NCI-H1105 (cell line): ENCODE measurements around the gene MCTS1.
"Not testable (repeated sequence)": the region's sequence is repeated elsewhere in the genome, so short reads cannot be mapped to it uniquely, and the experiment has no call there.

ENCODE experiments used
- DNase-seq: peaks from one replicate; lab custom pipeline; 2025; lab: John Stamatoyannopoulos, UW

MCTS1 gene

DNA sequence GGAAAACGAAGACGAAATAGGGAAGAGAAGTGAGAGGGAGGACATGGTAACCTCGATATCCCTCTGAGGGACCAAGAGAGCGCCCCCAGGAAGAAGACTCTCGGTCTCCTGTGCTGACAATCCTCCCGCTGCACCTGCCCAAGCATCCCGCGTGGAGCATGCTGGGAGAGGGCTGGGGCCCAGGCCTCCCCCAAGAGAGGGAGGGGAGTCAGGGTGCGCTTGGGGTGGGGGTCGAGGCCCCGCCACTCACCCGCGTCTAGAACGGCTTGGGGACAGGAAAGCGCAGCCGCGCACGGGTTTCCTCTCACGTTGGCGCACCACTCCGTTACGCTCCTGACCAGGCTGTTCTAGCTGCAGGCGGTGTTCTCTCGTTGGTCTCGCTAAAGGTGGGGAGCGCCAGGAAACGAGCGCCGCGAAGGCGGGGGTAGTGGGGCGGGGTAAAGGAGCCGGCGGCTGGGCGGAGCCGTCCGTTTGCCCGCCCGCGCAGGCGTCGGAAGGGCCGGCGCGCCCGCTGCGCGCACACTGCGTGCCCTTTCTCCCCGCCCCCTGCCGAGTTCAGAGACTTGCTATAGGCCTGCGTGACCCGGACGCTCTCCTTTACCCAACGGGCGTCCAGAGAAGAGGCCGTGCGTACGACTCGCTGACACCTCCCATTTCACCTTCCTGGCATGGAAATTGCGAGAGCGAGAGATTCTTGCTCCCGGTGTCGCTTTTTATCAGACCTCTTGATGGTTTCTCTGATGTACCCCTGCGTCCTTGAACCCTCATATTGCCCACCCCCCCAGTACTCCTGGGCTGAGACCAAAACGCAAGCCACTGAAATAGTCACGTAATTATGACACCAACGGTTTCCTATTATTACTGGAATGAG, 26.0 kb downstream of the MCTS1 start, which contains the start of gene C1GALT1C1:
Gene C1GALT1C1, minus strand, starts transcription at position 388 of the 871 bp plus-strand sequence. CDS start 2,888 bp downstream, outside the sequence.
- DNase-seq: peak; percentile 96

DNA sequence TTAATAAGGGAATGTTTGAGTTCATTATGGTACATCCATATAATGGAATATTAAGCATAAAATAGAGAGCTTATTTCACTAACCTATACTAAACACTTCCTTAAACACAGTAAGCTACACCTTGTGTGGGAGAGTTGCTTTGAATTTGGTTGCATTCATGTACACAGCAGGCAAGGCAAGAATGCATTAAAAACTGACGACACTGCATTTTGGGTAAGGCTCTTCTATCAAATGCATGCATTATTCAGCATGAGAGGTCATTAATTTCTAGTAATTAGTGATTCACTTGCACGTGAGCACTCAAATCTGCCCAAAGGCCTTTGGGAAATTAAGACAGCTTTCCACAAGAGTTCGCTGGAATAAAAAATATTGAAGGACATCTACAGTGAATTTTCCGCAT, 34.7 kb downstream of the MCTS1 start:
- no peak for DNase-seq

DNA sequence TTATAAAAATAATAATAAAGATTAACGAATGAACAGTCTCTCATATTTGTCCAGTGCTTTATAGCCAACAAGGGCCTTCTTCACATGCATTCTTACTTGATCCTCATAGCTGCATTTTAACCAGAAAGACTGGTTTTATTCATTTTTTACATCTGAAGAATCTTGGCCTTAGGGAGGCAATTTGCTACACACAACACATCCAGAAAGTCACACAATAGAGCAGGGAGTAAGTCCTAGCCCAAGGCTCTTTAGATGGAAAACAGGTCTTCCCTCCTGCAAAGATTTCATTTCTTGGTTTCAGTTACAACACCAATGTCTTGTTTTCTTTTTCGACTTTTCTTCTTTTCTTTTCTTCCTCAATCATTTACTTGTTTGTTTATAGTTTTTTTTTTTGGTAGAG, 39.0 kb downstream of the MCTS1 start:
- DNase-seq: no peak

DNA sequence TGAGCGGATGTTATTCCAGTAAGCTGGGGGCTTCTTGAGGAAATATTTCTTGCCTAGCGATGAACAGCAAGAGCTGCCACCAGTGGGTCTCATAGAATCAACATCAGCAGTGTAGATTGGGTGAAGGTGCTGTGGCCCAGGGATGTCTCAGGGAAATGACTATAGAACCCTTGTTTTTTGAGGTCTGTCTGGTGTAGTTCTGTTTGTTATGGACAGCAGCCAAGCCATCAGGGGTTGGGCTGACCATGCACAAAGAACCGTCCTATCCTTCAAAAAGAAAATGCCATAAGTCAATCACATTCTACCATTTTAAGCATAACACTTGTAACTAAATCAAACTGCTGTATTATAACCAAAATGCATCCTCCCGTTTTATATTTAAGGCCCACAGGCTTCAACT, 43.2 kb downstream of the MCTS1 start:
- no peak for DNase-seq

DNA sequence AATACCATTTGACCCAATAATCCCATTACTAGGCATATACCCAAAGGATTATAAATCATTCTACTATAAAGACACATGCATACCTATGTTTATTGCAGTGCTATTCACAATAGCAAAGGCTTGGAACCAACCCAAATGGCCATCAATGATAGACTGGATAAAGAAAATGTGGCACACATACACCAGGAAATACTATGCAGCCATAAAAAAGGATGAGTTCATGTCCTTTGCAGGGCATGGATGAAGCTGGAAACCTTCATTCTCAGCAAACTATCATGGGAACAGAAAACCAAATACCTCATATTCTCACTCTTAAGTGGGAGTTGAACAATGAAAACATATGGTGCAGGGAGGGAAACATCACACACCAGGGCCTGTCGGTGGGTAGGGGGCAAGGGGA, 48.4 kb downstream of the MCTS1 start:
- not testable (repeated sequence) for DNase-seq

DNA sequence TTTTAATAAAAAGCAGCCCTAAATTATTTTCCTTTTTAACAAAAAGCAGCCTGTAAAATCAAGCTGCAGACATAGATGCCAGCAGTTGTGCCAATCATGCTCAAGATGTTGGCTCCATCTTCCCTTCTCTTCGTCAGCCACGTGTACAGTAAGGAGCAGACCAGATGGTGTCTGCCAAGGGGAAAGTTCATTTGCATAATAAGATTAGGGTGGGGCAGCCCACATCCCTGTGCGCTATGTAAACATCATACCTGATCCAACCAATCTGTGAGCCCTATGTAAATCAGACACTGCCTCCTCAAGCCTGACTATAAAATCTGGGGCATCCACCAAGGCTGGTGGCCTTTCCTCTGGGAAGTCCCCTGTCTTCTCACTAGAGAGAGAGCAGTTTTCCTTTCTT, 49.1 kb downstream of the MCTS1 start:
- no peak for DNase-seq

DNA sequence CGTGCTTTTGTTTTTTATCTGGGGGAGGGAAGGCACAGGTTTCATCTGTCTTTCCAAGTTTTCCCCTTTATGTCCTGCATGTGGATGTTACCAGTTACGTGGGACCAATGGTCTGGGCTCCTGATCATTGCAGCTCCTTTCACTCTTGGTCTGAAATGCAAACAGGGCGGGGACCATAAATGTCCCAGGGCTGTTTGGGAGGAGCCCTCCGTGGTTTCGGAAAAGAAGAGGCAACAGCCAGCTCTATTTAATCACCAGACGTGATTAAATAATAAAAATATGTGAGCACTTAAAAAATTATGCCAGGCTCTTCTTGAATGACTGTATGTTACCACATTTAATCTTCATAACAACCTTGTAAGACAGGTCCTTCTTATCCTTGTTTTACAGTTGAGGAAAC, 56.7 kb downstream of the MCTS1 start:
- no peak for DNase-seq
